Neural progenitor cell (in vitro differentiated cells): ENCODE measurements around the gene ARHGEF37. TPM values are rescaled to one million over a fixed set of nuclear protein-coding genes. Genes with fewer than 3 reads are reported as not detected.

Experiments used
- DNase-seq: peaks from one replicate; pipeline ENCODE4 v3.0.0-alpha.2; 2016; ENCODE audit warnings: low spot score
- H2AFZ ChIP-seq: fragments of 200-600 bp; sonication (generic); replicated peaks from 2 replicates; pipeline ENCODE4 v1.6.1; 2016; ENCODE audit warnings: antibody characterized with exemption
- H3F3A ChIP-seq: fragments of 200-600 bp; sonication (generic); 2 replicates; pipeline ENCODE4 v1.6.1; 2016; ENCODE audit warnings: antibody characterized with exemption, low read depth
- H3K27ac ChIP-seq: fragments of 200-600 bp; sonication (generic); 2 replicates; pipeline ENCODE4 v1.5.1; 2016; ENCODE audit warnings: mild to moderate bottlenecking
- H3K27me3 ChIP-seq: fragments of 200-600 bp; sonication (generic); 2 replicates; pipeline ENCODE4 v1.6.1; 2016; ENCODE audit warnings: mild to moderate bottlenecking, moderate library complexity
- H3K36me3 ChIP-seq: fragments of 200-600 bp; sonication (generic); 2 replicates; pipeline ENCODE4 v1.5.1; 2016
- H3K4me1 ChIP-seq: fragments of 200-600 bp; sonication (generic); 2 replicates; pipeline ENCODE4 v1.6.1; 2016; ENCODE audit warnings: mixed run types
- H3K4me2 ChIP-seq: fragments of 200-600 bp; sonication (generic); 2 replicates; pipeline ENCODE4 v1.6.1; 2016
- H3K4me3 ChIP-seq: fragments of 200-600 bp; sonication (generic); 2 replicates; pipeline ENCODE4 v1.5.1; 2016
- H3K79me2 ChIP-seq: fragments of 200-600 bp; sonication (generic); 2 replicates; pipeline ENCODE4 v1.6.1; 2016; ENCODE audit warnings: low read depth
- H3K9ac ChIP-seq: fragments of 200-600 bp; sonication (generic); 2 replicates; pipeline ENCODE4 v1.6.1; 2016
- H3K9me3 ChIP-seq: fragments of 200-600 bp; sonication (generic); 2 replicates; pipeline ENCODE4 v1.5.1; 2016; ENCODE audit warnings: low read depth
- H4K20me1 ChIP-seq: fragments of 200-600 bp; sonication (generic); 2 replicates; pipeline ENCODE4 v1.6.1; 2016; ENCODE audit warnings: low read depth
- H3K27ac Mint-ChIP-seq: 3 replicates; pipeline ENCODE4 v1.8.0; 2021; ENCODE audit warnings: mixed read lengths
- H3K27me3 Mint-ChIP-seq: 2 replicates; pipeline ENCODE4 v1.8.0; 2022; ENCODE audit warnings: low read depth, mild to moderate bottlenecking, inconsistent platforms, moderate library complexity, mixed read lengths; ENCODE audit not compliant: insufficient read depth
- H3K36me3 Mint-ChIP-seq: 3 replicates; pipeline ENCODE4 v1.8.0; 2021; ENCODE audit warnings: mixed read lengths
- H3K4me1 Mint-ChIP-seq: 3 replicates; pipeline ENCODE4 v1.8.0; 2021; ENCODE audit warnings: mixed read lengths
- H3K4me3 Mint-ChIP-seq: 3 replicates; pipeline ENCODE4 v1.8.0; 2021; ENCODE audit warnings: mild to moderate bottlenecking, moderate library complexity, mixed read lengths
- H3K9me3 Mint-ChIP-seq: 3 replicates; pipeline ENCODE4 v1.8.0; 2020; ENCODE audit warnings: mixed read lengths
- EZH2 ChIP-seq: fragments of 200-600 bp; sonication (generic); IDR thresholded peaks from 2 replicates; pipeline ENCODE4 v1.6.1; 2017; ENCODE audit warnings: antibody characterized with exemption, mild to moderate bottlenecking, moderate library complexity
- EZH2phosphoT487 ChIP-seq: fragments of 200-600 bp; sonication (generic); IDR thresholded peaks from 2 replicates; pipeline ENCODE4 v1.6.1; 2017; ENCODE audit warnings: antibody characterized with exemption
- total RNA-seq: library from RNA; depleted of rRNA; stranded (reverse); fragments of >200 nt; gene quantifications from 2 replicates; pipeline ENCODE4 v1.2.3, GENCODE V29; 2015; ENCODE audit warnings: low replicate concordance
- TF ChIP-seq, protein P1 (sequence below): fragments of 200-600 bp; sonication (generic); IDR thresholded peaks from 2 replicates; pipeline ENCODE4 v1.5.1; 2017; ENCODE audit warnings: antibody characterized with exemption, mild to moderate bottlenecking

The ARHGEF37 gene
- total RNA-seq, 1 donor from 2014 or later = 0.99 TPM

DNA sequence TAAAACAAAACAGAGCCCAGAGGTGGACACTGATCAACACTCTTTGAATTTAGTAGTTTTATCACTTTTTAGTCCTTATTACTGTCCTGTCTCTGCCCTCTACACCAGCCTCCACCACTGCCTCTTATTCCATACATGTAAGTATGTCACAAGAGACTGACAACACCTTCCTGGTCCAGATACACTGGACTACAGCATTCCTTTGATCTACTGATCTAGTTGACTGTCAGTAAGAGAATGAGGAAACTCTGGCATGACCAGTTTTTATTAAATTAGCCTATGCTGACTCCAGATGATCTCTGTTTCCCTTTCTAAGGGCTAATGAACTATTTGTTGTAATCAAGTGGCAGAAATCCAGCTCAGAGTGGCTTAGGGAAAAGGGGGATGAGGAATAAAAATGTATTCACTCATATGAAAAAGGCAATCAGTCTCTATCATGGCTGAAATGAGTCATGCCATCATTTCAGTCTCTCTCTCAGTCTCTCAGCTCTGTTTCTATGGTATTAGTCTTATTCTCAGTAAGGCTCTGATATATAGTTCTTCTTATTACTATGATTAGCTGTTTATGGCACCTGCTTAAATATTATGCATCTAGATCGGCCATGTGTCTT is 5.5 kb downstream of the ARHGEF37 start:
- no peaks in the 10 kb centered on the region for H4K20me1 ChIP-seq
- Mint-ChIP-seq H3K27ac (no peak overlapping the region), H3K27me3 (peaks cover 2% of the 10 kb centered on the region), H3K9me3 (no peaks in the 10 kb centered on the region), H3K4me3 (no peak overlapping the region), H3K36me3 (no peaks in the 10 kb centered on the region), H3K4me1 (peaks cover 13% of the 10 kb centered on the region)
- peaks cover 13% of the 10 kb centered on the region for H3K4me1 ChIP-seq
- H3K79me2 ChIP-seq = no peaks in the 10 kb centered on the region
- no peaks in the 10 kb centered on the region for H3K9me3 ChIP-seq
- no peak overlapping the region for H3K9ac ChIP-seq
- no peak overlapping the region for H3K4me3 ChIP-seq
- no peak for DNase-seq
- TF ChIP-seq EZH2 (no peak), EZH2phosphoT487 (no peak)
- TF ChIP-seq, protein P1, sequence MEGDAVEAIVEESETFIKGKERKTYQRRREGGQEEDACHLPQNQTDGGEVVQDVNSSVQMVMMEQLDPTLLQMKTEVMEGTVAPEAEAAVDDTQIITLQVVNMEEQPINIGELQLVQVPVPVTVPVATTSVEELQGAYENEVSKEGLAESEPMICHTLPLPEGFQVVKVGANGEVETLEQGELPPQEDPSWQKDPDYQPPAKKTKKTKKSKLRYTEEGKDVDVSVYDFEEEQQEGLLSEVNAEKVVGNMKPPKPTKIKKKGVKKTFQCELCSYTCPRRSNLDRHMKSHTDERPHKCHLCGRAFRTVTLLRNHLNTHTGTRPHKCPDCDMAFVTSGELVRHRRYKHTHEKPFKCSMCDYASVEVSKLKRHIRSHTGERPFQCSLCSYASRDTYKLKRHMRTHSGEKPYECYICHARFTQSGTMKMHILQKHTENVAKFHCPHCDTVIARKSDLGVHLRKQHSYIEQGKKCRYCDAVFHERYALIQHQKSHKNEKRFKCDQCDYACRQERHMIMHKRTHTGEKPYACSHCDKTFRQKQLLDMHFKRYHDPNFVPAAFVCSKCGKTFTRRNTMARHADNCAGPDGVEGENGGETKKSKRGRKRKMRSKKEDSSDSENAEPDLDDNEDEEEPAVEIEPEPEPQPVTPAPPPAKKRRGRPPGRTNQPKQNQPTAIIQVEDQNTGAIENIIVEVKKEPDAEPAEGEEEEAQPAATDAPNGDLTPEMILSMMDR = no peak
- peaks cover 17% of the 10 kb centered on the region for H3F3A ChIP-seq
- H3K4me2 ChIP-seq = no peak overlapping the region
- H2AFZ ChIP-seq = no peak overlapping the region
- H3K36me3 ChIP-seq = no peaks in the 10 kb centered on the region
- peaks cover 5% of the 10 kb centered on the region for H3K27me3 ChIP-seq
- H3K27ac ChIP-seq = no peak overlapping the region

DNA sequence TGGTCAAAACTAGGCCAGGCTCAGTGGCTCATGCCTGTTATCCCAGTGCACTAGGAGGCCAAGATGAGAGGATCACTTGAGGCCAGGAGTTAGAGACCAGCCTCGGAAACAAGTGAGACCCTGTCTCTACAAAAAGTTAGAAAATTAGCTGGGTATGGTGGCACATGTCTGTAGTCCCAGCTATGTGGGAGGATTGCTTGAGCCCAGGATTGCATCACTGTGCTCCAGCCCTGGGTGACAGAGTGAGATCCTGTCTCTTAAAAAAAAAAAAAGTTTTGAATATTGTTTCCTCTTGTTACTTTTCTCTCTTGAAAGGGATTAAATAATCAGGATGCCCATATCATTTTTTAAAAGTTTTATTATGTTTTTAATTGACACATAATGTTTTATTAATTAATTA is 7.6 kb downstream of the ARHGEF37 start:
- Histone ChIP-seq H3K9me3 (no peaks in the 10 kb centered on the region), H2AFZ (no peak overlapping the region), H3K4me2 (no peak overlapping the region), H3K9ac (no peak overlapping the region), H3K79me2 (no peaks in the 10 kb centered on the region), H3K27ac (no peak overlapping the region), H3K27me3 (peaks cover 3% of the 10 kb centered on the region), H3K36me3 (no peaks in the 10 kb centered on the region), H4K20me1 (no peaks in the 10 kb centered on the region), H3F3A (no peaks in the 10 kb centered on the region), H3K4me1 (no peaks in the 10 kb centered on the region), H3K4me3 (no peak overlapping the region)
- Mint-ChIP-seq H3K4me1 (peaks cover 5% of the 10 kb centered on the region), H3K27me3 (peaks cover 2% of the 10 kb centered on the region), H3K9me3 (no peaks in the 10 kb centered on the region), H3K27ac (no peak overlapping the region), H3K36me3 (no peaks in the 10 kb centered on the region), H3K4me3 (no peak overlapping the region)
- no peak for DNase-seq
- no peak for TF ChIP-seq EZH2phosphoT487
- TF ChIP-seq, protein P1 = no peak
- no peak for TF ChIP-seq EZH2

- no peak overlapping the region for H3K27ac Mint-ChIP-seq
- no peaks in the 10 kb centered on the region for H3K79me2 ChIP-seq
- no peak overlapping the region for H2AFZ ChIP-seq
- no peak overlapping the region for H3K27ac ChIP-seq
- H4K20me1 ChIP-seq = no peaks in the 10 kb centered on the region
- no peaks in the 10 kb centered on the region for H3K4me1 ChIP-seq
- no peaks in the 10 kb centered on the region for H3F3A ChIP-seq
- H3K36me3 ChIP-seq = no peaks in the 10 kb centered on the region
- no peaks in the 10 kb centered on the region for H3K9me3 ChIP-seq
- H3K9ac ChIP-seq = no peak overlapping the region
- no peak overlapping the region for H3K4me2 ChIP-seq
- peaks cover 2% of the 10 kb centered on the region for H3K27me3 Mint-ChIP-seq
- no peaks in the 10 kb centered on the region for H3K27me3 ChIP-seq
- H3K4me1 Mint-ChIP-seq = peaks cover 5% of the 10 kb centered on the region
- H3K9me3 Mint-ChIP-seq = no peaks in the 10 kb centered on the region
- no peak for DNase-seq
- TF ChIP-seq, protein P1 = no peak
- no peak for TF ChIP-seq EZH2phosphoT487
- H3K36me3 Mint-ChIP-seq = no peaks in the 10 kb centered on the region
- H3K4me3 ChIP-seq = no peak overlapping the region
- no peak overlapping the region for H3K4me3 Mint-ChIP-seq
Measured at GRCh38 chr5:149593370-149593769, 12.1 kb downstream of the ARHGEF37 start.
